ENCODE measurements around the gene PTH1R.

Gene PTH1R

GRCh38 chr3:46952813-46953212 lies 75.3 kb downstream of the PTH1R start:
- DNase-seq (ENCODE audit: low spot score in 2 of 2) (no peak), ATAC-seq (replicated peaks; ENCODE audit: extremely low read depth, poor library complexity, severe bottlenecking) (no peak)
- Mint-ChIP-seq H3K4me3 (peak overlapping the region; percentile 51), H3K27me3 (no peaks in the 10 kb centered on the region), H3K36me3 (ENCODE audit: insufficient read depth) (peaks cover 13% of the 10 kb centered on the region), H3K9me3 (no peaks in the 10 kb centered on the region), H3K4me1 (peaks cover 90% of the 10 kb centered on the region), H3K27ac (ENCODE audit: low read depth) (peak overlapping the region; percentile 6)

Data from central memory CD8-positive, alpha-beta T cell (primary cell).